IMR-90 (cell line): Measurements from ENCODE around the gene PTCH2.

ENCODE experiments used
- BHLHE40 ChIP-seq: fragments of 150-350 bp; IDR thresholded peaks from 2 replicates; pipeline ENCODE4 v1.6.1; 2016; ENCODE audit warnings: mild to moderate bottlenecking, low read depth, low read length
- CEBPB ChIP-seq: IDR thresholded peaks from 2 replicates; pipeline ENCODE4 v1.6.1; 2012; ENCODE audit warnings: low read depth, low read length, improper control_type of control experiment
- FOS ChIP-seq: fragments of 150-350 bp; IDR thresholded peaks from 2 replicates; pipeline ENCODE4 v1.6.1; 2016; ENCODE audit warnings: low read depth, low read length
- MAFK ChIP-seq: IDR thresholded peaks from 2 replicates; pipeline ENCODE4 v1.6.1; 2012; ENCODE audit warnings: low read depth, low read length, improper control_type of control experiment
- MAZ ChIP-seq: IDR thresholded peaks from 2 replicates; pipeline ENCODE4 v1.6.1; 2012; ENCODE audit warnings: low read depth, mild to moderate bottlenecking, low read length, improper control_type of control experiment, moderate library complexity, borderline replicate concordance
- NFE2L2 ChIP-seq: fragments of 150-350 bp; IDR thresholded peaks from 2 replicates; pipeline ENCODE4 v1.6.1; 2016; ENCODE audit warnings: low read depth, mild to moderate bottlenecking, low read length
- POLR2A ChIP-seq: IDR thresholded peaks from 2 replicates; pipeline ENCODE4 v1.6.1; 2012; ENCODE audit warnings: mild to moderate bottlenecking, low read depth, low read length
- RAD21 ChIP-seq: IDR thresholded peaks from 2 replicates; pipeline ENCODE4 v1.6.1; 2012; ENCODE audit warnings: low read length, improper control_type of control experiment
- RCOR1 ChIP-seq: IDR thresholded peaks from 2 replicates; pipeline ENCODE4 v1.6.1; 2012; ENCODE audit warnings: mild to moderate bottlenecking, low read length, improper control_type of control experiment; ENCODE audit not compliant: insufficient replicate concordance
- SMC3 ChIP-seq: fragments of 150-350 bp; IDR thresholded peaks from 2 replicates; pipeline ENCODE4 v1.6.1; 2016; ENCODE audit warnings: low read depth, mild to moderate bottlenecking, antibody characterized with exemption, low read length, moderate library complexity
- USF2 ChIP-seq: fragments of 150-350 bp; IDR thresholded peaks from 2 replicates; pipeline ENCODE4 v1.6.1; 2017; ENCODE audit warnings: mild to moderate bottlenecking, antibody characterized with exemption, low read length, low read depth
- TF ChIP-seq, protein P1 (sequence below): conservative IDR thresholded peaks from 2 replicates; pipeline ENCODE4 v1.5.1; 2012; ENCODE audit warnings: mild to moderate bottlenecking, low read depth, low read length, improper control_type of control experiment

GRCh38 chr1:44780583-44781121, 62.4 kb downstream of the PTCH2 start:
- TF ChIP-seq, protein P1, sequence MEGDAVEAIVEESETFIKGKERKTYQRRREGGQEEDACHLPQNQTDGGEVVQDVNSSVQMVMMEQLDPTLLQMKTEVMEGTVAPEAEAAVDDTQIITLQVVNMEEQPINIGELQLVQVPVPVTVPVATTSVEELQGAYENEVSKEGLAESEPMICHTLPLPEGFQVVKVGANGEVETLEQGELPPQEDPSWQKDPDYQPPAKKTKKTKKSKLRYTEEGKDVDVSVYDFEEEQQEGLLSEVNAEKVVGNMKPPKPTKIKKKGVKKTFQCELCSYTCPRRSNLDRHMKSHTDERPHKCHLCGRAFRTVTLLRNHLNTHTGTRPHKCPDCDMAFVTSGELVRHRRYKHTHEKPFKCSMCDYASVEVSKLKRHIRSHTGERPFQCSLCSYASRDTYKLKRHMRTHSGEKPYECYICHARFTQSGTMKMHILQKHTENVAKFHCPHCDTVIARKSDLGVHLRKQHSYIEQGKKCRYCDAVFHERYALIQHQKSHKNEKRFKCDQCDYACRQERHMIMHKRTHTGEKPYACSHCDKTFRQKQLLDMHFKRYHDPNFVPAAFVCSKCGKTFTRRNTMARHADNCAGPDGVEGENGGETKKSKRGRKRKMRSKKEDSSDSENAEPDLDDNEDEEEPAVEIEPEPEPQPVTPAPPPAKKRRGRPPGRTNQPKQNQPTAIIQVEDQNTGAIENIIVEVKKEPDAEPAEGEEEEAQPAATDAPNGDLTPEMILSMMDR: no peak
- TF ChIP-seq USF2 (no peak), POLR2A (no peak), SMC3 (no peak), NFE2L2 (no peak), CEBPB (no peak), RAD21 (no peak), MAZ (no peak), FOS (no peak), MAFK (no peak), BHLHE40 (no peak), RCOR1 (no peak)
